ENCODE results near the gene PPP2R2D.

Gene PPP2R2D

DNA sequence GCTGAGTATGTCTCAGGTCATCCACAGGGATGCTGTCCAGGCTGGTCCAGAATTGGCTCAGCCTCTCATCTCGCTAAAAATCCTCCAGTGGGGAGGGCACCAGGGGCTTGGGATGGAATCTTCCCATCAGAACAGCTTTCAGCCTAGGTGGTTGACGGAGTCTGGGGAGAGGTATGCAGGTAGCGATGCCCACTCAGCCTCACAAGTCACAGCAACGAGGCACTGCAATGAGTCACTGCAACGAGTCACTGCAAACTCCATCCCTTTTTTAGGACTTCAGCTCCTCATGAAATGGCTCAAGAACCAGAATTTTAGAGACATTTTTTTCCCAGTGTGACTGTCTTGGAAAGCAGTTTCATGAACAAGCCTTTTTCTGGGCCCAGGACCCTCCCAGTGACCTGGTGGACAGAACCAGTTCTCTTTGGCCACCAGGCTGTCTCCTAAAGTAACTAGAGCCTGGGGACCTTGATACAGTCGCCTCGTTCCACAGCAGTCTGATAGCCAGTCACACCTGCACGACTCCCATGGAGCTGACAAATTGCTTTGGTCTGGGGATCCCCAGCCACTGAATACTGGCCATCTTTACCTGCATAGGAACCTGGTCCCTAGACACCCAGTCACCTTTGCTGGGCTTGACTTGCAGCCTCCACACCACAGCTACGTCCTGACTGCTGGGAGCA, 41.3 kb upstream of the PPP2R2D start:
- no peak for DNase-seq
- TF ChIP-seq GATA1 (IDR thresholded peaks at IDR 0.05; ENCODE audit: low read depth, low read length) (no peak), POLR2A (IDR thresholded peaks at IDR 0.05; ENCODE audit: low read length) (no peak)

DNA sequence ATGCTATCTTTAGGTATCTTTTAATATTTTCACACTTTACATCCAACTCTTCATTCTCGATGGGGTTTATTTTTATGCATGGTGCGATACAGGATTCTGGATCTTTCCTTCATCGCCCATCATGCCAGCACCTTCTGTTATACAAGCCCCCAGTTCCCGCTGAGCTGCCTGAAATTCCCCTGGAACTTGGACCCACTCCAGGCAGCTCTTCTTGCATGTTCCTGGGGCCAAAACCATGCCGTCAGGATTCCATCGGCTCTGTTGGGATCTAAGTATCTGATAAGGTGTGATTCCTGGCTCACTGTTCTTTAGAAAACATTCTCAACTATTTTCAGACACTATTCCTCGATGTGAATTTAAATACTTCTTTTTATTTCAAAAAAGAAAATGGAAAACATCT, 40.5 kb upstream of the PPP2R2D start:
- no peak for TF ChIP-seq GATA1 (IDR thresholded peaks at IDR 0.05; ENCODE audit: low read depth, low read length)

DNA sequence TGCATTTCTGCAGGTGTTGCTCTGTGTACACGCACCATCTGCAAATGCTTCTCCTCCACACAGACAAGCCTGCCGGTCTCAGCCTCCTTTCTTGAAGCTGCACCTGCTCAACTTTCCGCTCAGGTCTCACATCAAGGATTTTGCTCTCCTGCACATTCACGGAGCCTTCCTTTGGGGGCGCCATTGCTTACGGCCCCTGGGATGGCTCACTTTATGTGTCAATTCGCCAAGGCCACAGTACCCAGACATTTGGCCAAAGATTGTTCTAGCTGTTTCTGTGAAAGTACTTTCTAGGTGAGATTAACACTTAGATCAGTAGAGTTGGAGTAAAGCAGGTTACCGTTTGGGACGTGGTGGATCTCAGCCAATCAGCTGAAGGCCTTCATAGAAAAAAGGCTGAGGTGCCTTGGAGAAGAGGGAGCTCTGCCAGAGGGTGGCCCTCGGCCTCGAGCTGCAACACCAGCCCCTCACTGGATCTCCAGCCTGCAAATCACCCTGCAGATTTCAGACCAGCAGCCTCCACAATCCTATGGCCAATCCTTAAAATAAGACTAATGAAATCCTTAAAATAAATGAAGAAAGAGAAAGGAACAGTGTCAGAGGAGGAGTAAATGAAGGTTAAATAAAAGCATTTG, 39.9 kb upstream of the PPP2R2D start:
- TF ChIP-seq POLR2A (IDR thresholded peaks at IDR 0.05; ENCODE audit: low read length) (no peak), GATA1 (IDR thresholded peaks at IDR 0.05; ENCODE audit: low read depth, low read length) (no peak)
- no peak for DNase-seq

More for the DNA sequence above, 40.5 kb upstream of the PPP2R2D start:
- DNase-seq = no peak

DNA sequence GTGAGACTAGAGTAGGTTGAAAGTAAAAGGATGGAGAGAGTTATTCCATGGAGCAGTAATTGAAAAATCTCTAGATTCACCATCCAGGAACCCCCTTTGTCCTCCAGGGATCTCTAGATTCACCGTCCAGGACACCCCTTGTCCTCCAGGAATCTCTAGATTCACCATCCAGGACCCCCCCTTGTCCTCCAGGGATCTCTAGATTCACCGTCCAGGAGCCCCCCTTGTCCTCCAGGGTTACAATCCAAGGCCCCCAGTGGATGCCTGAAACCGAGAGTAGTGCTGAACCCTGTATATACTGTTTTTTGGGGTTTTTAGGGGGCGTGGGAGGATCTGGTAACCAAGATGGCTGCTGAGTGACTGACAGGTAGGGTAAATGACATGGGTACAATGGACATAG, 38.3 kb upstream of the PPP2R2D start:
- DNase-seq = no peak
- no peak for TF ChIP-seq GATA1 (IDR thresholded peaks at IDR 0.05; ENCODE audit: low read depth, low read length)
- TF ChIP-seq POLR2A (IDR thresholded peaks at IDR 0.05; ENCODE audit: low read length) = no peak

DNA sequence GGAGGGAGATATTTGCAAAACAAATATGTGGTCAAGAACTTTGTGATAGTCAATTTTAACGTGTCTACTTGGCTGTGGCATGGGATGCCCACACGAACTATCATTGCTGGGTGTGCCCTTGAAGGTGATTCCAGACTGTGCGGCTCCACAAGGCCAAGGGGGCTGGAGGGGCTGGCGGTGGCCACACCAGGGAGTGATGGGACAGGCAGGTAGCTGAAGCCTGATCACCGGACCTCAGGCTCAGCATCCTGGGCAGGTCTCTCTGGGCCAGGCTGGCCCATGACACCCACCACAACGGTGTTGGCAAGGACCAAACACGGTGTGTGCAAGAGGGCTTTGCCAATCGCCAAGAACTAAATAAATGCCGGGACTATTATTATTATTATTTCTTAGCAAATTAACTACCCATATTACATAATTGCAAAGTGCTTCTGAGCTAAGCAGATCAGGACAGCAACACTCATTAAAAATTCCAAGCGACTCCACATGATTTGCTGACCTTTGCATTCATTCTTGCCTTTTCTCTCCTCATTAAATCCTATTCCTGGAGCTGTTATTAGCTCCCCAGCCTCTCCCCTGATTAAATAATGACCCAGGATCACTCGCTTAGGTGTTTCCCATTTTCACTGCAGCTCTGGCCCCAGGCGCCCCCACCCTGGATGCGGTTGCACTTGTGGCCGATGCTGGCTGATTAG, 35.4 kb upstream of the PPP2R2D start:
- no peak for TF ChIP-seq POLR2A (IDR thresholded peaks at IDR 0.05; ENCODE audit: low read length)
- no peak for TF ChIP-seq GATA1 (IDR thresholded peaks at IDR 0.05; ENCODE audit: low read depth, low read length)
- DNase-seq = no peak

DNA sequence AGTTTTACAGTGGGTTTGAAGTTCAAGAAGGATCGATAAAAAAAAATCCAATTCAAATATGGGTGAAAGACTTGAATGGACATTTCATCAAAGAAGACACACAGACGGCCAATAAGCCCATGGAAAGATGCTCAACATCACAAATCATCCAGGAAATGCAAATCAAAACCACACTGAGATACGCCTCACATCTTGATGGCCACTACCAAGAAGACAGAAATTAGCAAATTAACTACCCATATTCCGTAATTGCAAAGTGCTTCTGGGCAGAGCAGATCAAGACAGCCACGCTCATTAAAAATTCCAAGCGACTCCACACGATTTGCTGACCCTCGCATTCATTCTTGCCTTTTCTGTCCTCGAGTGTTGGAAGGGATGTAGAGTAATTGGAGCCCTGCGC, 34.1 kb upstream of the PPP2R2D start:
- DNase-seq = no peak
- TF ChIP-seq POLR2A (IDR thresholded peaks at IDR 0.05; ENCODE audit: low read length) (no peak), GATA1 (IDR thresholded peaks at IDR 0.05; ENCODE audit: low read depth, low read length) (no peak)

DNA sequence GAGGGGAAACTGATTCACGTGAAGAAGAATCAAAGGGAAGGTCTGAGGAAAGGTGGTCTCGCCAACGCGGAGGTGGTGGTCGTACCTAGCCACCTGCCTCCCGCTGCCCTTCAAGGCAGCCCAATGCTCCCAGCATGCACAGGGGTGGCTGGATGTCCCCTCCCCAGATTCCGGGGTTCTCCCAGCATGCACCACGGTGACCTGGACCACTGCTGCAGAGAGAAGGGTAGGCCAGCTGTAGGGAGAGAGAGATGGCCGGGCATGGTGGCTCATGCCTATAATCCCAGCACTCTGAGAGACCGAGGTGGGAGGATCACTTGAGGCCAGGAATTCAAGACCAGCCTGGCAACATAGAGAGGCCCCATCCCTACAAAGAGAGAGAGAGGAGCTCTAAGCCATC, 32.4 kb upstream of the PPP2R2D start:
- no peak for TF ChIP-seq GATA1 (IDR thresholded peaks at IDR 0.05; ENCODE audit: low read depth, low read length)
- DNase-seq = no peak

DNA sequence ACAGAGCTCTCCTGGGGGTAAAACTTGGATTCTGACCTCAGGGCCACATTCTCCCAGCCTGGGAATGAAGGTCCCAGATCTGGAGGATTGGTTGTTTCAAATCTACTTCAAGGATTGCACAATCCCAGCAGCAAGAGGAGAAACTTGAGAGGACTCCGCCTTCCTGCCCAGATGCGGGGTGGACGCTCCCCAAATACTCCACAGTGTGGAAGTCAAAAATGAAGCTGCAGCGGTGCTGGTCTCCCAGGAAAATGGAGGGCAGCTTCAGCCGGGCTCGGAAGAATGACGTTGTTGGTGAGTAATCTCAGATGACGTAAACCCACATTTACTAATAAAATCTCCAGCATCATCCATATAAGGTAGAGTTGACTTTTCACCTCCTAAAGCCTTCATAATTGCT, 31.5 kb upstream of the PPP2R2D start:
- TF ChIP-seq GATA1 (IDR thresholded peaks at IDR 0.05; ENCODE audit: low read depth, low read length) (no peak), POLR2A (IDR thresholded peaks at IDR 0.05; ENCODE audit: low read length) (no peak)
- no peak for DNase-seq

DNA sequence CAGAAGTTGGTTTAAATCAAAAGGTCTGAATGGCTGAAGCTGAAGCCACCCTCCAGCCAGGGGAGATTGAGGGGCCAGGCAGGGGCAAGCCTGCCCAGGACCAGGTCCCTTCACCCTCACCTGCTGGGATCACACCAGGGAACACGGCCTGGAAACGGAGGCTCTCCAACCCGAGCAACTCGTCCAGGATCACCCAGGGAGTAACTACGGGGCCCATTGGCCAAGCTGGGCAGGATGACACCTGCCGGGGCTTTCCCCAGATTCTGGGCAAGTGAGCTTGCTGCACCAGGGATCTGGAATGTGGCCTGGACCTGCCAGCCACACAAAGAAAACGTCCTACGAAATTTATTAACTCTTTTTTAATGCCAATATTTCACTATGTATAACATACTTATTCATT, 30.4 kb upstream of the PPP2R2D start:
- DNase-seq = no peak
- TF ChIP-seq GATA1 (IDR thresholded peaks at IDR 0.05; ENCODE audit: low read depth, low read length) (no peak), POLR2A (IDR thresholded peaks at IDR 0.05; ENCODE audit: low read length) (no peak)

DNA sequence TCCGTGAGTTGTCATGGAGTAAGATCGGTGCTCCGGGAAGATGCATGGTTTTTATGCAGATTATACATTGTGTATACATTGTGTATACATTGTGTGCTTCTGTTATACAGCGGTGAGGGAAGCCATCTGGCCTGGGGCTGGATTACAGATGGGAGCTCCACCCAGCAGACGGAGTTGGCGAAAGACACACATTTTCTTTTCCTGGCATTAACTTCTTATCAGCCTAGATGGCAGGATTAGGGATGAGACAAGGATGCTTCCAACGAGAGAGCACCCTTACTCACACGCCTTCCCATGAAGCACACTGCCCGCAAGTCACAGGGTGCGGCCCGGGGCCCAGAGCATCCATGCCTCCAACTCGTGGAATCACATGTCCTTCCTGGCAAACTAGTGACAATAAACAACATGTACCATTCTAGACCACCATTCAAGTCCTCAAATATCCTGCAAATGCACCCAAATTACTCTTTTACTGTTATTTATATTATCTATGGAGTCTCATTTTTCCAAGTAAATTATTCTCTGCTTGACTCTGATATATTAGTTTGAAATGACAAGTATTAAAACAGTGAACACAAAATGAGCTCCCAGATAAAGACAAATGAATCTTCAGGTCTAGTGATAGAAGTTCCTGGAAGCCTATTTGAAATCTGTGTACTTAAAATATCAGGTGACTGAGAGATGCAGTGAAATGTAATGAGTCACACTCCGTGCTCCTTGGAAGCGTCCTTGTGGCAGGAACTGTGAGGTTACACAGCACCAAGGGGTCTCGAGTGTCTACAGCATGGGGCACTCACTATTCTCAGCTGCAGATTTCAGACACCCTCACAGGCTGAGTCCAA, 29.8 kb upstream of the PPP2R2D start:
- no peak for DNase-seq
- TF ChIP-seq POLR2A (IDR thresholded peaks at IDR 0.05; ENCODE audit: low read length) (no peak), GATA1 (IDR thresholded peaks at IDR 0.05; ENCODE audit: low read depth, low read length) (no peak)

DNA sequence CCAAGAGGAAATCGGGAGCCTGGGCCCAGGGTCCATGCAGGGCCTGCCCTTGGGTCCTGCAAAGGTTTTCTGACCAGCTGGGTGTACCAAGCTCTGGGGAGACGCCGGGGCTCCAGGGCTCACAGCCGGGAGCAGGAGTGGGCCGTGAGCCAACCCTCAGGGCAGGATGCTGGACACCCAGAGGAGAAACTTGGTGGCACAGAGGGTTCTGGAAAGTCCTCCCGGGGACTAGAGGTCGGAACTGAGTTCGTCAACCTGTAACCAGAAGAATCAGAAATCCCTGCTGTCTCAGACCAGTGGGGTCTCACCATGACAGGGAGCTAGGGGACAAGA, 29.2 kb upstream of the PPP2R2D start:
- TF ChIP-seq GATA1 (IDR thresholded peaks at IDR 0.05; ENCODE audit: low read depth, low read length) (no peak), POLR2A (IDR thresholded peaks at IDR 0.05; ENCODE audit: low read length) (no peak)
- DNase-seq = no peak

DNA sequence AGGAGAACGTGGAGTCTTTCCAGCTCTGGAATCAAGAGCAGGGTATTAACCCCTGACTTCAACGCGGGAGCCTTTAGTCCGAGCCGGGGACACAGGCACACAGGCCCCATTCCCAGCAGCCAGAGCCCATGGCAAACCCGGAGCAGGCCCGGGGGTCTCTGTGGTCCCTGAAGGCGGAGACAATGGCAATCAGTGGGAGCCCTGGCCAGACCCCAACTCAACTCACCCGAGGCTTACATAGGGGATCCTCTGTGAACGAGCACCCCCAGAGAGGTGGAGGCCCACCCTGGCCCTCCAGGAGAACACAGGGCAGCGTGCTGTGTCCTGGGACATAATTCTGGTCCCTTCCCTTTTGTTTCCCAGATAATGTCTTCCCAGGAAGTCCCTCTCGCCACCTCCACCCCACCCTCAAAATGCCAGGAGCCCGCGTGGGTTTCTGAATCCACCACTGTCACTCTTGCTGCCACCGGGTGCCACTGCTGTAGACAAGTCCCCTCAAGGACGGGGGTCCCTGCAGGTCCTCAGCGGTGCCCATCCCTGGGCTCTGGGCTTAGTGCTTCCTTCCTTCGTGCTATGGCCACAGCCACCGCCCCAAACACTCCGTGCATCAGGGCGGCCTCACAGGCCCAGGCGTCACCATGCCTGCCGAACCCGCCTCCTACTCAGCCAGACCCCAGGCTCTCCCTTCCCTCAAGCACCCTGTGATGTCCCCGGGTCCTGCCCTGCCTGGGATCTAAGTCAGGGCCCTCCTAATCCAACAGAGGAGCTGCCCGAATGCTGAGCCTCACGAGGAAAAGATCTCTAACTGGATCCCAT, 28.6 kb upstream of the PPP2R2D start:
- no peak for DNase-seq
- TF ChIP-seq POLR2A (IDR thresholded peaks at IDR 0.05; ENCODE audit: low read length) (no peak), GATA1 (IDR thresholded peaks at IDR 0.05; ENCODE audit: low read depth, low read length) (no peak)

DNA sequence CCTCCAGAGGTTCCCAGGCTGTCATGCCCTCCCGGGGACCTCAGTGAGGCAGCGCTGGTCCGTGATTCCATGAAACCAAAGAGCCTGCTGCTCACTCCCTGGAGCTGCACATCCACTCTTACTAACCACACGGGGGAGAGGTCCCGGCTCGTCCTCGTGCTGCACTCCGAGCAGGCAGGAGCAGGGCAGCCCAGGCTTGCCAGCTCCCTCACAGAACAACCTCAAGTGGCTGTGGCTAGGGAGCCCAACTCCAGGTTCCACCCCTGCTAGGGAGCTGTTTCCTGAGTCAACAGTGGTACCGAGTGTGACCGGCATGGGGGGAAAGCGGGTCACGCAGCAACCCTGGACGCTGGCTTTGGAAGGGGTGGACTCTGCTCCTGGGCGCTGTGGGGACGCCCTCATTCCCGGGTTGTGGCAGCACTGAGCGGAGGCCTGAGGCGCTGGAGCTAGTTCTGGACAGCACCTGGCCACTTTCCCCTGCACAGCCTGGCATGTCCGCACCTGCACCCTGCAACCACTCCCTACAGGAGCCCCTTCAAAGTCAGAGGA, 27.9 kb upstream of the PPP2R2D start:
- no peak for DNase-seq
- TF ChIP-seq POLR2A (IDR thresholded peaks at IDR 0.05; ENCODE audit: low read length) (no peak), GATA1 (IDR thresholded peaks at IDR 0.05; ENCODE audit: low read depth, low read length) (no peak)
